Thyroid gland (tissue), 4 donors: ENCODE results near the gene UBXN2A. TPM values are rescaled to one million over a fixed set of nuclear protein-coding genes. Genes with fewer than 3 reads are reported as not detected.

Experiments
- DNase-seq, 2 donors: peaks; one replicate each; pipeline ENCODE4 v3.0.0-alpha.2; 2019
- H3K27ac ChIP-seq, 3 donors: fragments of 200-600 bp; sonication (generic); 1 replicate in 2 of 3; 2 replicates in 1 of 3; pipeline ENCODE4 v1.5.1; 2016 to 2019; ENCODE audit warnings: mild to moderate bottlenecking in 1 of 3, moderate library complexity in 1 of 3
- H3K27me3 ChIP-seq: fragments of 200-600 bp; sonication (generic); one replicate; pipeline ENCODE4 v1.5.1; 2019
- H3K36me3 ChIP-seq, 2 donors: fragments of 200-600 bp; sonication (generic); one replicate each; pipeline ENCODE4 v1.5.1; 2016 to 2019
- H3K4me1 ChIP-seq, 2 donors: fragments of 200-600 bp; sonication (generic); one replicate each; pipeline ENCODE4 v1.5.1; 2017 to 2019
- H3K4me3 ChIP-seq, 3 donors: fragments of 200-600 bp; sonication (generic); replicated peaks in 1 of 3; 1 replicate in 2 of 3; 2 replicates in 1 of 3; pipeline ENCODE4 v1.5.1; 2016; ENCODE audit warnings: mild to moderate bottlenecking in 1 of 3
- H3K9me3 ChIP-seq: fragments of 200-600 bp; sonication (generic); one replicate; pipeline ENCODE4 v1.5.1; 2017
- POLR2A ChIP-seq, 2 donors: fragments of 450-650 bp; IDR thresholded peaks; one replicate each; pipeline ENCODE4 v1.6.1; 2017; ENCODE audit warnings: antibody characterized with exemption in 2 of 2, mild to moderate bottlenecking in 2 of 2, moderate library complexity in 1 of 2
- WGBS, 2 donors: methylation state at CpG; one replicate each; pipeline ENCODE4 v1.1.5; 2017; 5-methylcytosine and 5-hydroxymethylcytosine counted together
- intact Hi-C: fragments of 100-400 bp; cut with DNase I; formaldehyde crosslinking; loops from one replicate; pipeline ENCODE4 v1.15.1; 2023
- total RNA-seq, 4 donors: library from RNA; depleted of rRNA; stranded (reverse); fragments of >200 nt; gene quantifications; one replicate each; pipeline ENCODE4 v1.2.3, GENCODE V29; 2016
- TF ChIP-seq, protein P1 (sequence below), 6 experiments: fragments of 200-600 bp in 3 of 6; fragments of 450-650 bp in 3 of 6; sonication (generic) in 3 of 6; IDR thresholded peaks; one replicate each; pipeline ENCODE4 v1.5.1; 2016 to 2019; ENCODE audit warnings: antibody characterized with exemption in 6 of 6, mild to moderate bottlenecking in 2 of 6, inconsistent platforms in 1 of 6, moderate library complexity in 1 of 6

UBXN2A gene
- total RNA-seq, 4 donors from 2014 or later, result 10.7 to 14.9 (median 13.7) TPM

DNA sequence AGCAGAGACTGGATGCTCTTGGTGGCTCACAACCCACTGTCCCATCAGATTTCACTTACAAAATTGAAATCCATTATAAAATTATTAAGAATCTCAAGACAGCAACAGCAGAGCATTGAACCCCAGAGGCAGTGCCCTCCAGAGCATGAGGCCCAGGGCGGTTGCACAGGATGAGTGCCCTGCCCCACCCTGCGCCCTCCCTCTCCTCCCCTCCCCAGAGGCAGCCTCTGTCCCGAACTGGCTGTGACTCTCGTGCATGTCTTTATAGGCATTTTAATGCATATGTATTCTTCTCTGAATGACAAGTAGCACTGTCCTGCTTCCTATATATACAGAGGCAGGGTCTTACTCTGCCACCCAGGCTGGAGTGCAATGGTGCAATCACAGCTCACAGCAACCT is 80.0 kb downstream of the UBXN2A start:
- intact Hi-C loops, result no loop called here
- Histone ChIP-seq H3K4me3 (no peak overlapping the region), H3K27me3 (no peaks in the 10 kb centered on the region), H3K27ac (no peak overlapping the region), H3K9me3 (no peaks in the 10 kb centered on the region), H3K4me1 (no peaks in the 10 kb centered on the region), H3K36me3 (no peaks in the 10 kb centered on the region)
- DNase-seq, result no peak
- no peak for TF ChIP-seq POLR2A (IDR thresholded peaks at IDR 0.05)
- TF ChIP-seq, protein P1, sequence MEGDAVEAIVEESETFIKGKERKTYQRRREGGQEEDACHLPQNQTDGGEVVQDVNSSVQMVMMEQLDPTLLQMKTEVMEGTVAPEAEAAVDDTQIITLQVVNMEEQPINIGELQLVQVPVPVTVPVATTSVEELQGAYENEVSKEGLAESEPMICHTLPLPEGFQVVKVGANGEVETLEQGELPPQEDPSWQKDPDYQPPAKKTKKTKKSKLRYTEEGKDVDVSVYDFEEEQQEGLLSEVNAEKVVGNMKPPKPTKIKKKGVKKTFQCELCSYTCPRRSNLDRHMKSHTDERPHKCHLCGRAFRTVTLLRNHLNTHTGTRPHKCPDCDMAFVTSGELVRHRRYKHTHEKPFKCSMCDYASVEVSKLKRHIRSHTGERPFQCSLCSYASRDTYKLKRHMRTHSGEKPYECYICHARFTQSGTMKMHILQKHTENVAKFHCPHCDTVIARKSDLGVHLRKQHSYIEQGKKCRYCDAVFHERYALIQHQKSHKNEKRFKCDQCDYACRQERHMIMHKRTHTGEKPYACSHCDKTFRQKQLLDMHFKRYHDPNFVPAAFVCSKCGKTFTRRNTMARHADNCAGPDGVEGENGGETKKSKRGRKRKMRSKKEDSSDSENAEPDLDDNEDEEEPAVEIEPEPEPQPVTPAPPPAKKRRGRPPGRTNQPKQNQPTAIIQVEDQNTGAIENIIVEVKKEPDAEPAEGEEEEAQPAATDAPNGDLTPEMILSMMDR (IDR thresholded peaks at IDR 0.05), result no peak
- 76 to 77% methylated on average over 4 of the region's 4 CpGs for WGBS, 2 donors

DNA sequence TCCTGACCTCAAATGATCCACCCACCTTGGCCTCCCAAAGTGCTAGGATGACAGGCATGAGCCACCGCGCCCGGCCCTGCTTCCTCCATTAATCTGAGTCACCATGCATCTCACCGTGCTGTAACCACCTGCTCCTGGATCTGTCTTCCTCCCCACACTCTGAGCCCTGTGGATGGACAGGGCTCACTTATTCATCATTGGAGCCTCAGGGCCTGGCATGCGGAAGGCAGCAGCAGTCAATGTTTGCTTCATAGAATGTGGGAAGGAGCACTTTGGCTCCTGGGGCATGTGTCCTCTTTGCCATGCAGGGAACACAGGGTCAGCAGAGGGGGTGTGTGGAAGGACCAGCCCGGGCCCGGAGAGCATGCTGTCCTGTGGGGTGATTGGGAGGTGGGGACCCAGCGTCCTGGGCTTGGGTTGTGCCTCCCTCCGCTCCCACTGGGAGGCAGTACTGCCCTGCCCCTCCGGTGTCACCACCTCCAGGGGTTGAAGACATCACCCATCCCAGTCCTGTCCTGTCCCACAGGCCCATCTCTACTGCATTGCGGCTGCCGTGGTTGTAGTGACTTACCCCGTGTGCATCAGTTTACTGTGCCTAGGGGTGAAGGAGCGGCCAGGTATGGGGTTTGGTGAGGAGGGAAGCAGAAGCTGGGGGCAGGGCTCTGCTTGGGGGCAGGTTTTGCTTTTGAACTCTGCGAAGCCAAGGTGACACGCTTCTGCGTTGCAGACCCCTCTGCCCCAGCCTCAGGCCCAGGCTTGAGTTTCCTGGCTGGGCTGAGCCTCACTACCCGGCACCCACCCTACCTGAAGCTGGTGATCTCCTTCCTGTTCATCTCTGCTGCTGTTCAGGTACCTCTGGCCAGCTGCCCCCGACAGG is 81.1 kb downstream of the UBXN2A start:
- Histone ChIP-seq H3K4me3 (no peak overlapping the region), H3K27ac (no peak overlapping the region), H3K27me3 (no peaks in the 10 kb centered on the region), H3K9me3 (no peaks in the 10 kb centered on the region), H3K4me1 (no peaks in the 10 kb centered on the region), H3K36me3 (no peaks in the 10 kb centered on the region)
- 73 to 82% methylated on average over 13 to 15 of the region's 19 CpGs for WGBS, 2 donors
- intact Hi-C loops, result no loop called here
- TF ChIP-seq, protein P1 (IDR thresholded peaks at IDR 0.05), result peak in 1 of 6 experiments; percentile 5
- TF ChIP-seq POLR2A (IDR thresholded peaks at IDR 0.05), result no peak
- DNase-seq, result no peak

DNA sequence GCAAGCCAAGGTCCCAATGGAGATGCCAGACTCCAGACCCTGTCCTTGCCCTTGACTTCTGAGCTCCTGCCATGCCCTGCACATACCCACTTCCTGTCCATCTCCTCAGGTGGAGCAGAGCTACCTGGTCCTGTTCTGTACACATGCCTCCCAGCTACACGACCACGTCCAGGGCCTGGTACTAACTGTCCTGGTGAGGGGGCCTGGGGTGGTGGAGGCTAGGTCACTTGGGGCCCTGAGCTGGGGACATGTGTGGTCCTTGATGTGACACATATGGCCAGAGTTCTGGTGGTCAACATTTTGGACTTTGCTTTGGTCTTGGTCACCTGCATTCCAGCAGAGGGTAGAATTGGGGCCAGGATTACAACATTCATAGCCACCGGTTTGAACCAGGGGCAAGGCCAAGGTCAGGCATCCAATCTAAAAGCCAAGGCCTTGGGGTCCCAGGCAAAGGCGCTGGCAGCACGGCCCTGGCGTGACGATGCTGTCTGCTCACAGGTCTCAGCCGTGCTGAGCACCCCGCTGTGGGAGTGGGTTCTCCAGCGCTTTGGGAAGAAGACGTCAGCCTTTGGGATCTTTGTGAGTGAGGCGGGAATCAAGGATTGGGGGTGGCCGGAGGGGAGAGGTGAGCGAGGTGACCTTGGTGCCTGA is 82.2 kb downstream of the UBXN2A start:
- TF ChIP-seq, protein P1 (IDR thresholded peaks at IDR 0.05), result no peak
- TF ChIP-seq POLR2A (IDR thresholded peaks at IDR 0.05), result no peak
- Histone ChIP-seq H3K4me1 (no peaks in the 10 kb centered on the region), H3K36me3 (no peaks in the 10 kb centered on the region), H3K4me3 (no peak overlapping the region), H3K27ac (no peak overlapping the region), H3K9me3 (no peaks in the 10 kb centered on the region), H3K27me3 (no peaks in the 10 kb centered on the region)
- 94 to 95% methylated on average over 6 to 14 of the region's 14 CpGs for WGBS, 2 donors
- no peak for DNase-seq
- intact Hi-C loops, result no loop called here

DNA sequence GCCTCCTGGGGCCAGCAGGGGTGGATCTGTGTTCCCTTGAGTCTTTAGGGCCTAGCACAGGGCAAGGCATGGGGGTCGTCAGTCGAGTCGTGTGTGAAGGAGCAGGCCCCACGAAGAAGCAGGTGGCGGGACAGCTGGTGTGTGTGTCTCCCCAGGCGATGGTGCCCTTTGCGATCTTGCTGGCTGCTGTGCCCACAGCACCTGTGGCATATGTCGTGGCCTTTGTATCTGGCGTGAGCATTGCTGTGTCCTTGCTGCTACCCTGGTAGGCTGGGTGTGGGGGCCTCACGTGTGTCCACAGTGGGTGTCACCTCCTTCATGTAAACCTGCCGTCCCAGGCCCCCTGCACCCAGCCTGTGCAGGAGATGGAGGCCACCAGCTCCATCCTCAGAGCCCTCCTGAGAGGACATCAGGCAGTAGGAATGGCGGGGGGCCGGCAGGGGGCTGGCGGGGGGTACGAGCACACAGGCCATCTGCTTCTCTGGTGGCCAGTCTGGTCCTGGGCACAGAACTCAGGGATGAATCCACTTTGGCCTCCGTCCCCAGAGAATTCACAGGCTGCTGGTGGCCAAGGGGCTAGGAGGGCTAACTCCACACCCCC is 82.8 kb downstream of the UBXN2A start:
- Histone ChIP-seq H3K36me3 (no peaks in the 10 kb centered on the region), H3K4me1 (no peaks in the 10 kb centered on the region), H3K27me3 (no peaks in the 10 kb centered on the region), H3K4me3 (no peak overlapping the region), H3K9me3 (no peaks in the 10 kb centered on the region), H3K27ac (no peak overlapping the region)
- intact Hi-C loops, result no loop called here
- 90 to 92% methylated on average over 12 to 13 of the region's 16 CpGs for WGBS, 2 donors
- TF ChIP-seq POLR2A (IDR thresholded peaks at IDR 0.05), result no peak
- TF ChIP-seq, protein P1 (IDR thresholded peaks at IDR 0.05), result no peak
- no peak for DNase-seq
